Middle frontal gyrus (tissue), 1 donor: Measurements from ENCODE around the gene CIB1.

Experiments used
- DNase-seq: peaks from one replicate; pipeline ENCODE4 v3.0.0-alpha.2; 2015; ENCODE audit warnings: low spot score; ENCODE audit errors: extremely low spot score

CIB1 gene

GRCh38 chr15:90219421-90220141 lies 14.2 kb downstream of the CIB1 start:
- DNase-seq: no peak

- DNase-seq: no peak
These were observed 15.9 kb downstream of the CIB1 start for GRCh38 chr15:90217671-90218394.

- no peak for DNase-seq
These were observed 19.1 kb downstream of the CIB1 start for GRCh38 chr15:90214553-90215196.

- DNase-seq: no peak
These were observed 19.9 kb downstream of the CIB1 start for GRCh38 chr15:90213818-90214204.

- no peak for DNase-seq
These were observed 20.5 kb downstream of the CIB1 start for GRCh38 chr15:90213122-90213817.

GRCh38 chr15:90212221-90213098 lies 21.3 kb downstream of the CIB1 start:
- DNase-seq: no peak

GRCh38 chr15:90211440-90212143 lies 22.1 kb downstream of the CIB1 start:
- no peak for DNase-seq

GRCh38 chr15:90211009-90211408 lies 22.7 kb downstream of the CIB1 start:
- no peak for DNase-seq

GRCh38 chr15:90210593-90210992 lies 23.1 kb downstream of the CIB1 start:
- no peak for DNase-seq

- DNase-seq: no peak
These were observed 24.1 kb downstream of the CIB1 start for GRCh38 chr15:90209591-90209990.

GRCh38 chr15:90208356-90208755 lies 25.4 kb downstream of the CIB1 start:
- no peak for DNase-seq

- no peak for DNase-seq
These were observed 26.5 kb downstream of the CIB1 start for GRCh38 chr15:90207252-90207651.

GRCh38 chr15:90205886-90206285 lies 27.9 kb downstream of the CIB1 start:
- DNase-seq: no peak

- DNase-seq: no peak
These were observed 28.5 kb downstream of the CIB1 start for GRCh38 chr15:90205050-90205848.

GRCh38 chr15:90203922-90204321 lies 29.8 kb downstream of the CIB1 start:
- no peak for DNase-seq

GRCh38 chr15:90203473-90203872 lies 30.3 kb downstream of the CIB1 start:
- DNase-seq: no peak

GRCh38 chr15:90202929-90203328 lies 30.8 kb downstream of the CIB1 start:
- DNase-seq: no peak

- DNase-seq: no peak
These were observed 31.8 kb downstream of the CIB1 start for GRCh38 chr15:90201944-90202375.
